Measurements from ENCODE around the gene FAM50A. TPM values are rescaled to one million over a fixed set of nuclear protein-coding genes. Genes with fewer than 3 reads are reported as not detected.

Gene FAM50A
- total and polyA plus RNA-seq, 2 donors (not counting 1 experiment from before 2014, with no cell fraction given): 80.1 to 117 TPM

DNA sequence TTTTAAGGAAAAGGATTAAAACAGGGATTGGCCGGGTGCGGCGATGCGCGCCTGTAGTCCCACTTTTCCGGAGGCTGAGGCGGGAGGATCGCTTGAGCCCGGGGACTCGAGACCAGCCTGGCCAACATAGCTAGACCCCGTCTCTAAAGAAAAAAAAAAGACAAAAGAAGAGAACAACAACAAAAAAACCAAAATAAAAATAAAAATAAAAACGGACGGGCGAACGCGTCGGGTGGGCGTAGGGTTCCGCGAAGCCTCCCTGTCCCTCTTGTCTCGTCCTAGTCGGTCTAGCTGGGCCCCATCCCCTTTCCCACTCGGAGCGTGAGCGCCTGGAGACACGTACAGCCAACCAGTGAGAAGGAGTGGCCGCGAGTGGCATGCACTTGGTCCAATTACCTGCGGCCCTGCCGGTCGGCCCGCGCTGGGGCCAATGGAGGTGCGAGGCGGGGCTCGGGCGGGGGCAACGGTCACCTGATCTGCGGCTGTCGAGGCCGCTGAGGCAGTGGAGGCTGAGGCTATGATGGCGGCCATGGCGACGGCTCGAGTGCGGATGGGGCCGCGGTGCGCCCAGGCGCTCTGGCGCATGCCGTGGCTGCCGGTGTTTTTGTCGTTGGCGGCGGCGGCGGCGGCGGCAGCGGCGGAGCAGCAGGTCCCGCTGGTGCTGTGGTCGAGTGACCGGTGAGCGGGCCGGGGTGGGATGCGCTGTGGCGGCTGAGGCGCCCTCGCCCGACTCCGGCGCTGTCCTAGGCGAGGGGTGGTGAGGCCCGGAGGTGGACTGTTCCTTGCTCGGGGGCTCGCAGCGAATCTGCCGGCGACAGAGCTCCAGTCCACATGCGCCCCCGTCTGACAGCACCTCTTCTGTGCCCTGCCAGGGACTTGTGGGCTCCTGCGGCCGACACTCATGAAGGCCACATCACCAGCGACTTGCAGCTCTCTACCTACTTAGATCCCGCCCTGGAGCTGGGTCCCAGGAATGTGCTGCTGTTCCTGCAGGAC, 15.5 kb upstream of the FAM50A start, which contains the start of gene ATP6AP1:
Gene ATP6AP1 (plus strand): TSS at position 502 of the 996 bp plus-strand sequence. CDS start 16 bp downstream, at position 518.
- H3K27ac ChIP-seq (ENCODE audit: insufficient read depth, low read length): peak within 1 kb of the TSS; percentile 16
- H3K9me3 ChIP-seq (ENCODE audit: control insufficient read depth, insufficient read depth, low read depth, low read length): no peaks in the 10 kb centered on the region
- H3K36me3 ChIP-seq (ENCODE audit: control insufficient read depth, insufficient read depth, low read length): no peaks in the 10 kb centered on the region
- no peaks in the 10 kb centered on the region for H4K20me1 ChIP-seq (ENCODE audit: control insufficient read depth, extremely low read depth, insufficient read depth, low read length)
- H3K4me3 ChIP-seq (replicated peaks in 1 of 4; ENCODE audit: control extremely low read depth in 1 of 4, insufficient read depth in 1 of 4, low read depth in 3 of 4, low read length in 4 of 4): peak within 1 kb of the TSS; percentile 52 to 70 (median 64)
- H3K4me2 ChIP-seq (ENCODE audit: extremely low read depth, insufficient read depth, low read length): peak within 1 kb of the TSS; percentile 77
- peak within 1 kb of the TSS; percentile 57 for H3K9ac ChIP-seq (ENCODE audit: insufficient read depth, low read length)
- no peaks in the 10 kb centered on the region for H3K27me3 ChIP-seq (ENCODE audit: control insufficient read depth, insufficient read depth, low read length)
- peaks cover 14% of the 10 kb centered on the region for H3K79me2 ChIP-seq (ENCODE audit: control insufficient read depth, insufficient read depth, low read length)
- no peak for TF ChIP-seq EZH2 (IDR thresholded peaks at IDR 0.05; ENCODE audit: low read length, missing control alignments)
- TF ChIP-seq, protein P1, sequence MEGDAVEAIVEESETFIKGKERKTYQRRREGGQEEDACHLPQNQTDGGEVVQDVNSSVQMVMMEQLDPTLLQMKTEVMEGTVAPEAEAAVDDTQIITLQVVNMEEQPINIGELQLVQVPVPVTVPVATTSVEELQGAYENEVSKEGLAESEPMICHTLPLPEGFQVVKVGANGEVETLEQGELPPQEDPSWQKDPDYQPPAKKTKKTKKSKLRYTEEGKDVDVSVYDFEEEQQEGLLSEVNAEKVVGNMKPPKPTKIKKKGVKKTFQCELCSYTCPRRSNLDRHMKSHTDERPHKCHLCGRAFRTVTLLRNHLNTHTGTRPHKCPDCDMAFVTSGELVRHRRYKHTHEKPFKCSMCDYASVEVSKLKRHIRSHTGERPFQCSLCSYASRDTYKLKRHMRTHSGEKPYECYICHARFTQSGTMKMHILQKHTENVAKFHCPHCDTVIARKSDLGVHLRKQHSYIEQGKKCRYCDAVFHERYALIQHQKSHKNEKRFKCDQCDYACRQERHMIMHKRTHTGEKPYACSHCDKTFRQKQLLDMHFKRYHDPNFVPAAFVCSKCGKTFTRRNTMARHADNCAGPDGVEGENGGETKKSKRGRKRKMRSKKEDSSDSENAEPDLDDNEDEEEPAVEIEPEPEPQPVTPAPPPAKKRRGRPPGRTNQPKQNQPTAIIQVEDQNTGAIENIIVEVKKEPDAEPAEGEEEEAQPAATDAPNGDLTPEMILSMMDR (conservative IDR thresholded peaks at IDR 0.05 in 1 of 2, IDR thresholded peaks at IDR 0.05 in 1 of 2; ENCODE audit: low read depth in 1 of 2, low read length in 2 of 2): no peak
- H2AFZ ChIP-seq (ENCODE audit: low read length): no peak within 1 kb of the TSS
- peak; percentile 94 to 95 for DNase-seq (ENCODE audit: low read depth in 2 of 2)
- no peaks in the 10 kb centered on the region for H3K4me1 ChIP-seq (ENCODE audit: control insufficient read depth, extremely low read depth, insufficient read depth, low read length)

DNA sequence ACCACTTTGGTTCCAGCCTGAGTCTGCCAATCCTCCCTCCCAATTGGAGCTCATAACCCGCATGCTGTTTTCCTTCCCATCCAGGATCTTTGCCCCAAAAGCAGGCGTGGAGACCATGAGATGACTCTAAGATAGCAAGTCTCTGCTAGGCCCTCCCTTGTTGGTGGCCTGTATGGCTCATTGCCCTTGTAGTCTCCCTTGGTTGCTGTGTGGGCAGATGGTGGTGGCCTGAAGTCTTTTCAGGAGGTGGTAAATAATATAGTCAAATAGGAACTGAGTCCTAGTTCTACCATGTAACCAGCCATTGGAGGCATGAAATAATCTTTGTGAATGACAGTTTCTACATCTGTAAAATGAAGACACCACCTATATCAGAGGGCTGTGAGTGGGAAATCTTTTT, 14.2 kb upstream of the FAM50A start:
- Histone ChIP-seq H3K27ac (ENCODE audit: insufficient read depth, low read length) (no peak overlapping the region), H3K4me1 (ENCODE audit: control insufficient read depth, extremely low read depth, insufficient read depth, low read length) (no peaks in the 10 kb centered on the region), H3K27me3 (ENCODE audit: control insufficient read depth, insufficient read depth, low read length) (no peaks in the 10 kb centered on the region)

DNA sequence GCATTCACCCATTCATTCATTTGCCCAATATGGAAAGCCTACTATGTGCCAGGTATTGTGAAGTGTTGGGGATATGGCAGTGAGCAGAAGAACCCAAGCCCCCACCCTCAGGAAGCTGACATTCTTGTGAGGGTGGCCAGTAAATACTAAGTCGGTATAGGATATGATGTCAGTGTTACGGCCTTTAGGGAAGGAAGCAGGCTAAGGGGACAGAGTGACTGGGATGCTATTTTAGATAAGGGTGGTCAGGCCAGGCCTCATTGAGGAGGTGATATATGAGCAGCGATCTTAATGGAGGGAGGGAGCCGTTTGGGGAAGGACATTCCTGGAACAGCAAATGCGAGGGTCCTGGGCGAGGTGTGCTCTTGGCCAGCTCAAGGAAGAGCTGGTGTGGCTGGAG, 13.5 kb upstream of the FAM50A start:
- TF ChIP-seq, protein P1 (conservative IDR thresholded peaks at IDR 0.05 in 1 of 2, IDR thresholded peaks at IDR 0.05 in 1 of 2; ENCODE audit: low read depth in 1 of 2, low read length in 2 of 2): no peak
- no peak for TF ChIP-seq EZH2 (IDR thresholded peaks at IDR 0.05; ENCODE audit: low read length, missing control alignments)
- no peak overlapping the region for H2AFZ ChIP-seq (ENCODE audit: low read length)
- H3K9me3 ChIP-seq (ENCODE audit: control insufficient read depth, insufficient read depth, low read depth, low read length): no peaks in the 10 kb centered on the region
- no peak overlapping the region for H3K4me2 ChIP-seq (ENCODE audit: extremely low read depth, insufficient read depth, low read length)
- H3K9ac ChIP-seq (ENCODE audit: insufficient read depth, low read length): no peak overlapping the region
- no peaks in the 10 kb centered on the region for H3K4me1 ChIP-seq (ENCODE audit: control insufficient read depth, extremely low read depth, insufficient read depth, low read length)
- peaks cover 3% of the 10 kb centered on the region for H3K36me3 ChIP-seq (ENCODE audit: control insufficient read depth, insufficient read depth, low read length)
- no peaks in the 10 kb centered on the region for H4K20me1 ChIP-seq (ENCODE audit: control insufficient read depth, extremely low read depth, insufficient read depth, low read length)
- no peak for DNase-seq (ENCODE audit: low read depth in 2 of 2)
- peaks cover 14% of the 10 kb centered on the region for H3K79me2 ChIP-seq (ENCODE audit: control insufficient read depth, insufficient read depth, low read length)
- H3K27me3 ChIP-seq (ENCODE audit: control insufficient read depth, insufficient read depth, low read length): no peaks in the 10 kb centered on the region
- no peak overlapping the region for H3K27ac ChIP-seq (ENCODE audit: insufficient read depth, low read length)
- H3K4me3 ChIP-seq (replicated peaks in 1 of 4; ENCODE audit: control extremely low read depth in 1 of 4, insufficient read depth in 1 of 4, low read depth in 3 of 4, low read length in 4 of 4): no peak overlapping the region

More for the DNA sequence above, 14.2 kb upstream of the FAM50A start:
- H2AFZ ChIP-seq (ENCODE audit: low read length): no peak overlapping the region
- H3K9me3 ChIP-seq (ENCODE audit: control insufficient read depth, insufficient read depth, low read depth, low read length): no peaks in the 10 kb centered on the region
- peak overlapping the region; percentile 77 for H3K4me2 ChIP-seq (ENCODE audit: extremely low read depth, insufficient read depth, low read length)
- peaks cover 14% of the 10 kb centered on the region for H3K79me2 ChIP-seq (ENCODE audit: control insufficient read depth, insufficient read depth, low read length)
- DNase-seq (ENCODE audit: low read depth in 2 of 2): no peak
- peak overlapping the region in 3 of 4 experiments; percentile 60 to 70 (median 69) for H3K4me3 ChIP-seq (replicated peaks in 1 of 4; ENCODE audit: control extremely low read depth in 1 of 4, insufficient read depth in 1 of 4, low read depth in 3 of 4, low read length in 4 of 4)
- H4K20me1 ChIP-seq (ENCODE audit: control insufficient read depth, extremely low read depth, insufficient read depth, low read length): no peaks in the 10 kb centered on the region
- TF ChIP-seq EZH2 (IDR thresholded peaks at IDR 0.05; ENCODE audit: low read length, missing control alignments): no peak
- TF ChIP-seq, protein P1 (conservative IDR thresholded peaks at IDR 0.05 in 1 of 2, IDR thresholded peaks at IDR 0.05 in 1 of 2; ENCODE audit: low read depth in 1 of 2, low read length in 2 of 2): no peak
- peaks cover 3% of the 10 kb centered on the region for H3K36me3 ChIP-seq (ENCODE audit: control insufficient read depth, insufficient read depth, low read length)
- no peak overlapping the region for H3K9ac ChIP-seq (ENCODE audit: insufficient read depth, low read length)

Measured in fibroblast of lung (primary cell).